ENCODE results near the gene SOS1.

The SOS1 gene

DNA sequence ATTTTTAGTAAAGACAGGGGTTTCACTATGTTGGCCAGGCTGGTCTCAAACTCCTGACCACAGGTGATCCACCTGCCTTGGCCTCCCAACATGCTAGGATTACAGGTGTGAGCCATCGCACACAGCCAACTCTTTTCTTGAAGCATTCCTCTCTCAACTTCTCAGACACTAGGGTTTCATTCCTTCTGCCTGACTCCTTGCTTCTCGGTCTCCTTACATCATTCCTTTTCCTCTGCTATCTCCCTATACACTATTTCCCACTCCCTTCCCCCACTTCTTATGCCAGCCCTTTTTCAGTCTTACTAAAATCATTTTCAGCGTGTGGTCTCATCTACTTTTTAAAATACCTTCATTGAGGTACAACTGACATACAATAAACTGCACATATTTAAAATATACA lies 6.1 kb downstream of the SOS1 start:
- TF ChIP-seq, protein P1, sequence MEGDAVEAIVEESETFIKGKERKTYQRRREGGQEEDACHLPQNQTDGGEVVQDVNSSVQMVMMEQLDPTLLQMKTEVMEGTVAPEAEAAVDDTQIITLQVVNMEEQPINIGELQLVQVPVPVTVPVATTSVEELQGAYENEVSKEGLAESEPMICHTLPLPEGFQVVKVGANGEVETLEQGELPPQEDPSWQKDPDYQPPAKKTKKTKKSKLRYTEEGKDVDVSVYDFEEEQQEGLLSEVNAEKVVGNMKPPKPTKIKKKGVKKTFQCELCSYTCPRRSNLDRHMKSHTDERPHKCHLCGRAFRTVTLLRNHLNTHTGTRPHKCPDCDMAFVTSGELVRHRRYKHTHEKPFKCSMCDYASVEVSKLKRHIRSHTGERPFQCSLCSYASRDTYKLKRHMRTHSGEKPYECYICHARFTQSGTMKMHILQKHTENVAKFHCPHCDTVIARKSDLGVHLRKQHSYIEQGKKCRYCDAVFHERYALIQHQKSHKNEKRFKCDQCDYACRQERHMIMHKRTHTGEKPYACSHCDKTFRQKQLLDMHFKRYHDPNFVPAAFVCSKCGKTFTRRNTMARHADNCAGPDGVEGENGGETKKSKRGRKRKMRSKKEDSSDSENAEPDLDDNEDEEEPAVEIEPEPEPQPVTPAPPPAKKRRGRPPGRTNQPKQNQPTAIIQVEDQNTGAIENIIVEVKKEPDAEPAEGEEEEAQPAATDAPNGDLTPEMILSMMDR (IDR thresholded peaks at IDR 0.05; ENCODE audit: borderline replicate concordance, insufficient read depth, low read depth, low read length), result no peak
- no peak overlapping the region for H3K4me3 ChIP-seq (ENCODE audit: low read depth, low read length)

DNA sequence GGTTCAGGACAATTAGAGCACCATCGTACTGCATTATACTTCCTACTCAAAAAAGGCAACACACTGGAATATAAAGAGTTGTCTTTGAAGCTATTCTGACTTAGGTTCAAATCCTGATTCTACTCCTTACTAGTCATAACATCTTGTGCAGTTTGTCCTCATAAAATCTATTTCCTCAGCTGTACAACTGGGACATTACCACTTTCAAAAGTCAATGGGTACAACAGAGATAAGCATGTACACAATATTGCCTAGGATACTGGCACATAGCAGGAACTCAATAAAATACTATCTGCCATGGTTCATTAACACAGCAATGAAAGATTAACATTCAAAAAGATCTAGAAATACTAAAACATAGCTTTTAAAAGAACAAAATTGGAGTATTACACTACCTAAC lies 11.3 kb downstream of the SOS1 start:
- H3K4me3 ChIP-seq (ENCODE audit: low read depth, low read length), result no peak overlapping the region
- TF ChIP-seq, protein P1 (IDR thresholded peaks at IDR 0.05; ENCODE audit: borderline replicate concordance, insufficient read depth, low read depth, low read length), result no peak

DNA sequence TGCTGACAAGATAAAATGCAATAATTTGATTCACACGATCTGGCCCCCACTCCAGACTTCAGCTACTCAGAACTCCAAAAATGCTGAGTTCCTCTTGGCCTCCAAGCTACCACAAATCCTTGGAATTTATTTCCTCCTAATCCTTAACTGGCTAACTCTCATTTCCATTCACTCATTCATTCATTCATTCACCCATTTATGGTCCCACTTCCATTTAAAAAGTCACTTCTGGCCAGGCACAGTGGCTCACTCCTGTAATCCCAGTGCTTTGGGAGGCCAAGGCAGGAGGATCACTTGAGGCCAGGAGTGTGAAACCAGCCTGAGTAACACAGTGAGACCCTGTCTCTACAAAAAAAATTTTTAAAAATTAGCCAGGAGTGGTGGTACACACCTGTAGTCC lies 12.5 kb downstream of the SOS1 start:
- TF ChIP-seq, protein P1 (IDR thresholded peaks at IDR 0.05; ENCODE audit: borderline replicate concordance, insufficient read depth, low read depth, low read length), result no peak

DNA sequence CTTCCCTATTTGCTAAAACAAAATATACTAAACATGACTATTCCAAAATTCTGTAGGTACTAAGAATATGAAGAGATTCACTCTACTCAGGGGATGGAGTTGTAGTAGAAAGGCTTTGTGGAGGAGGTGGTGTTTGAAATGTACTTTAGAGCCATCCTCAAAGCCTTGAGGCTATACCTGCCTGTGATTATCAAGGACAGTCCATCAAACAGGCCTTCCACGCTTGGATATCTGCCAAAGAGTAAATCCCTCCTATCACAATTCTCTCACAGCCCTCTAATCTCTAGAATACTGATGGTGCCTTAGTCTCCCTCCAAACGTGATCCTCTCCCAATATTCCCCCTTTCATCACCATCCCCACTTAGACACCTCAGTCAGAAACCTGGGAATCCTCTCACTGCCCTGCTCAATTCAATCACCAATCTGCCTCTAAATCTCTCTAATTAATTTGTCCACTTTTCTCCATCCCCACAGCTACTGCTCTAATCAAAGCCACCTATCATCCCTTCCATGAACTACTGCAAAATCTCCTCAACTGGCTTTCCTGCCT lies 13.1 kb downstream of the SOS1 start:
- no peak overlapping the region for H3K4me3 ChIP-seq (ENCODE audit: low read depth, low read length)
- TF ChIP-seq, protein P1 (IDR thresholded peaks at IDR 0.05; ENCODE audit: borderline replicate concordance, insufficient read depth, low read depth, low read length), result no peak

More for the DNA sequence above, 12.5 kb downstream of the SOS1 start:
- H3K4me3 ChIP-seq (ENCODE audit: low read depth, low read length), result no peak overlapping the region

DNA sequence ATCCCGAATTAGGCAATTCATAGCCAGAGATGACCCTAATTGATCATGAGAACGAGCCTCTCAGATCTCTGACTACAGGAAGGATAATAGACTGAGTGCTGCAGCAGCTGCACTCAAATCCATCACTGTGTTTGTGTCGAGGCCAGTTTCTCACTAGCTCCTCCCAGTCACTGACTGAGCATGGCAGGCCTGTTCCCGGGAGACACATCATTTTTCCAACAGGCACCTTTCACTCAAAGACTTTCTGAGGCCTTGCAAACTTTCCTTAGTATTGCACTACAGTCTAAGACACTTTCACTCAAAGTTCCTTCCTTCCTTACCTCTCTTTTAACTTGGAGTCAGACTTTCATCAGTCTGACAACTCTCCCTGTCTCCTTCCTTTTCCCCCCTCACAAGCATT lies 13.7 kb downstream of the SOS1 start:
- TF ChIP-seq, protein P1 (IDR thresholded peaks at IDR 0.05; ENCODE audit: borderline replicate concordance, insufficient read depth, low read depth, low read length), result no peak
- H3K4me3 ChIP-seq (ENCODE audit: low read depth, low read length), result no peak overlapping the region

DNA sequence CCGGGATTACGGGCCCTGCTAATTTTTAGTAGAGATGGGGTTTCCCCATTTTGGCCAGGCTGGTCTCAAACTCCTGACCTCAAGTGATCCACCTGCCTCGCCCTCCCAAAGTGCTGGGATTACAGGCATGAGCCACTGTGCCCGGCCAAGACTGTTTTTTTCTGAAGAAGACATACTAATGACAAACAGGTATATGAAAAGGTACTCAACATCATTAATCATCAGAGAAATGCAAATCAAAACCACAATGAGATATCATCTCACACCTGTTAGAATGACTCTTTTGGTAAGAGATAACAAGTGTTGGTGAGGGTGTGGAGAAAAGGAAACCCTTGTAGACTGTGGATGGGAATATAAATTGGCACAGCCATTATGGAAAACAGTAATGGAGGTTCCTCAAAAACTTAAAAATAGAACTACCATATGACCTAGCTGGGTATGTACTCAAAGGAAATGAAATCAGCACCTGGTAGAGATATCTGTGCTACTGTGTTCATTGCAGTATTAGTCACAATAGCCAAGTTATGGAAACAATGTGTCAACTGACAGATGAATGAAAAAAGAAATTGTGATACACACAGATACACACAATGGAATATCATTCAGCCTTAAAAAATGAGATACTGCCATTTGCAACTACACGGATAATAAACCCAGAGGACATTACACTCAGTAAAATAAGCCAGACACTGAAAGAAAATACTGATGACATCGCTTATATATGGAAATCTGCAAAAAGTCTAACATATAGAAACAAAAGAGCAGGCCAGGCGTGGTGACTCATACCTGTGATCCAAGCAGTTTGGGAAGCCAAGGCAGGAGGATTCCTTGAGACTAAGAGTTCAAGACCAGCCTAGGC lies 20.8 kb downstream of the SOS1 start:
- H3K4me3 ChIP-seq (ENCODE audit: low read depth, low read length), result no peak overlapping the region
- TF ChIP-seq, protein P1 (IDR thresholded peaks at IDR 0.05; ENCODE audit: borderline replicate concordance, insufficient read depth, low read depth, low read length), result no peak

All from GM12875 (cell line).